Neutrophil (primary cell): ENCODE measurements around the gene LDB2.

Source experiments
- H3K27ac ChIP-seq: fragments of 200-600 bp; sonication (generic); 2 replicates; pipeline ENCODE4 v1.5.1; 2016; ENCODE audit warnings: mild to moderate bottlenecking, moderate library complexity
- H3K27me3 ChIP-seq: fragments of 200-600 bp; sonication (generic); 2 replicates; pipeline ENCODE4 v1.6.0; 2016; ENCODE audit warnings: mild to moderate bottlenecking
- H3K36me3 ChIP-seq: fragments of 200-600 bp; sonication (generic); 2 replicates; pipeline ENCODE4 v1.5.1; 2017
- H3K4me1 ChIP-seq, 2 experiments: fragments of 200-600 bp in 1 of 2; sonication (generic) in 1 of 2; 1 replicate in 1 of 2; 2 replicates in 1 of 2; pipeline versions ENCODE4 v1.5.1 to v1.6.1; 2013 to 2016; ENCODE audit warnings: low read depth in 1 of 2, low read length in 1 of 2, mild to moderate bottlenecking in 1 of 2, moderate library complexity in 1 of 2; ENCODE audit not compliant: control insufficient read depth in 1 of 2, insufficient read depth in 1 of 2
- H3K4me3 ChIP-seq, 2 experiments: fragments of 200-600 bp in 1 of 2; sonication (generic) in 1 of 2; 1 replicate in 1 of 2; 2 replicates in 1 of 2; pipeline ENCODE4 v1.5.1; 2013 to 2016; ENCODE audit warnings: low read depth in 1 of 2, low read length in 1 of 2, mild to moderate bottlenecking in 1 of 2, moderate library complexity in 1 of 2
- H3K9me3 ChIP-seq: fragments of 200-600 bp; sonication (generic); 2 replicates; pipeline ENCODE4 v1.5.1; 2016
- TF ChIP-seq, protein P1 (sequence below): fragments of 200-600 bp; sonication (generic); IDR thresholded peaks from 2 replicates; pipeline ENCODE4 v1.5.1; 2016; ENCODE audit warnings: antibody characterized with exemption

The LDB2 gene

DNA sequence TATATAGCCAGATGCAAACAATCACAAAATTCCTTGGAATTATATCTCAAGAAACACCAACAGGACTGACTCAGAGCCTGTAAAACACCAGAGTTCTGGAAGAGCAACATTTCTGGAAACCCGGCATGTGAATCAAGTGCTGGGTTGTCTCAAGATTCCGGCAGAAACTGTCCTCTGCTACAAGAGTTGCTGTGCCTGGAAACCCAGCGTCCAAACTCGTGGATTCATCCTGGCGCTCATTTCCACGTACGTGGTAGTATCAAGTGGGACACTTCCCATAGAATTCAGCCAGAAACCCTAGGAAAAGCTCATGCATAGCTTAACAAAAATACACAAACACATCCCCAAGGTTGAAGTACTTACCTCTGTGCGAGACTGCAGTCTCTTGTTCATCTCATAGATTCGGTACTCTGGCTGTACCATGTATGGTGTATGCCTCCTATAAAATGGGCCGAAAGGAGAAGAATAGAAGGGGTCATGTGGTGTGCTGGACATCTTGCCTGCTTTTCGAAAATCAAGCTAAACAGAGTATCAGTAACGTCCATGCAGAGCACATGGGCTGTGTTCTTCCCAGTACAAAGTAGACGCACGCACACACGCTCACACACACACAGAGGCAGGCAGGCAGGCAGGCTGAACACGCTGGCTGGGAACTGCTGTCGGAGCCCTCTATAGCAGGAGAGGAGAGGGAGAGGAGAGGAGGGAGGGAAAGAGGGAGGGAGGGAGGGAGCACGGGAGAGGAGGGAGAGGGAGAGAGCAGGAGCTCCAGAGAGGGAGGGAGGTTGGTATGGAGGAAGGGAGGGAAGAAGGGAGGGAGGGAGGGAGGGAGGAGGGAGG, at the start of gene LDB2:
TSS of gene LDB2 (minus strand) at position 655 of the 837 bp plus-strand sequence.
- Histone ChIP-seq H3K4me1 (no peaks in the 10 kb centered on the region), H3K27ac (no peak within 1 kb of the TSS), H3K36me3 (no peaks in the 10 kb centered on the region), H3K27me3 (peaks cover 42% of the 10 kb centered on the region), H3K4me3 (no peak within 1 kb of the TSS), H3K9me3 (no peaks in the 10 kb centered on the region)
- TF ChIP-seq, protein P1, sequence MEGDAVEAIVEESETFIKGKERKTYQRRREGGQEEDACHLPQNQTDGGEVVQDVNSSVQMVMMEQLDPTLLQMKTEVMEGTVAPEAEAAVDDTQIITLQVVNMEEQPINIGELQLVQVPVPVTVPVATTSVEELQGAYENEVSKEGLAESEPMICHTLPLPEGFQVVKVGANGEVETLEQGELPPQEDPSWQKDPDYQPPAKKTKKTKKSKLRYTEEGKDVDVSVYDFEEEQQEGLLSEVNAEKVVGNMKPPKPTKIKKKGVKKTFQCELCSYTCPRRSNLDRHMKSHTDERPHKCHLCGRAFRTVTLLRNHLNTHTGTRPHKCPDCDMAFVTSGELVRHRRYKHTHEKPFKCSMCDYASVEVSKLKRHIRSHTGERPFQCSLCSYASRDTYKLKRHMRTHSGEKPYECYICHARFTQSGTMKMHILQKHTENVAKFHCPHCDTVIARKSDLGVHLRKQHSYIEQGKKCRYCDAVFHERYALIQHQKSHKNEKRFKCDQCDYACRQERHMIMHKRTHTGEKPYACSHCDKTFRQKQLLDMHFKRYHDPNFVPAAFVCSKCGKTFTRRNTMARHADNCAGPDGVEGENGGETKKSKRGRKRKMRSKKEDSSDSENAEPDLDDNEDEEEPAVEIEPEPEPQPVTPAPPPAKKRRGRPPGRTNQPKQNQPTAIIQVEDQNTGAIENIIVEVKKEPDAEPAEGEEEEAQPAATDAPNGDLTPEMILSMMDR: no peak

DNA sequence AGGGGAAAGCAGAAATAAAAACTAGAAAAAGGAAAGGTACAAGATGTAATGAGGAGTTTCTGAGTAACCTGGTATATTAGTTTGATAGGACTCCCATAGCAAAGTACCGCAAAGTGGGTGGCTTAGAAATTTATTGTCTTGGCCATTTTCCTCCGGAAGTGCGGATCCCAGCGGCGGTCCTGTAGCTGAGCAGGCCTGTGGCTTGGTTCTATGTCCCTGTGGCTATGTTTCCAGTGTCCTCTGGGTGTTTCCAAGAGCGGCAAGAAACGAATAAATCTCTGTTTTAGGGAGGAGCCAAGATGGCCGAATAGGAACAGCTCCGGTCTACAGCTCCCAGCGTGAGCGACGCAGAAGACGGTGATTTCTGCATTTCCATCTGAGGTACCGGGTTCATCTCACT, 44.0 kb upstream of the LDB2 start:
- H3K36me3 ChIP-seq: no peaks in the 10 kb centered on the region
- TF ChIP-seq, protein P1: no peak
- H3K4me1 ChIP-seq: no peaks in the 10 kb centered on the region
- H3K9me3 ChIP-seq: no peaks in the 10 kb centered on the region
- no peaks in the 10 kb centered on the region for H3K27me3 ChIP-seq
- H3K4me3 ChIP-seq: no peak overlapping the region
- no peak overlapping the region for H3K27ac ChIP-seq

DNA sequence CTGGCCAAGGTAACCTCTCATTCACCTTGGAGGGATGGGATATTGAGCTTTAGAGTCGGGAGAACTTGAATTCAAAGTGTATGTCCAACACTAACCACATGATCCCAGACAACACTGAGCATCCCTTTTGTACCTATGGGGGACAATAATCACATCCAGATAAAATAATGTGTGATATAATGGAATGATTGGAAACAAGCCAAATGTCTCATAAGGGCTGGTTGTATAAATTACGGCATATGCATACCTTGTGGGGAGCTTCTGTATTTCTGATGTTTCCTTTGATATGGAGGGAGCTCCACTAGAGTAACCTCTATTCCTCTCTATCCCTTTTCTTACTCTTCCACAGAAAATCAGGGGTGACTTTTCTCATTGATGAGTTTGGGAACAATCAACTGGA, 40.7 kb upstream of the LDB2 start:
- Histone ChIP-seq H3K4me3 (no peak overlapping the region), H3K27me3 (no peaks in the 10 kb centered on the region)
- TF ChIP-seq, protein P1: no peak

DNA sequence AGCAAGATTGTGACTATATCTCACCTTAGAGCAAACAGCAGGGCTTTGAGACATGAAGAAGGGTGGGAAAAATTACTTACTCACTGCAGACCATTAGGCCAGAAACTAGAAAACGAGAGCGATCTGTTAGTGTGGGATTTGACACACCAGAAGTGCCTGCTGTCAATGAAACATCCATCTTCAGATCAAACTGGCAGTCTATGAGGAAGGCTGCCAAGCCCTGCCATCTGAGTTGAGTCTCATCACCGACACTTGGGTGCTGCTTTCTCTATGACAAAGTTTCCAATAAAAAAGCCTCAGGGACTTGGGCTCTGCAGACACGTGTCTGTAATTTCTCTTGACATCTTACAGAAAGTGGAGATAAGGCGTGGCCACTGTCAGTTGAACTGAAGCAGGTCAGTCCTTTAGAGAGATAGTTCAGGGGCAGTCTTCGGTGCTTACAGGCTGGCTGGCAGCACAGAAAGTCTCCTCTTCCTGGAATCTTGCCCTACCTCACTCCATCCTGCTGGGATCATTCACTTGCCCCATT, 40.1 kb upstream of the LDB2 start:
- TF ChIP-seq, protein P1: no peak
- Histone ChIP-seq H3K9me3 (no peaks in the 10 kb centered on the region), H3K36me3 (no peaks in the 10 kb centered on the region), H3K4me1 (no peaks in the 10 kb centered on the region), H3K27ac (no peak overlapping the region), H3K4me3 (no peak overlapping the region), H3K27me3 (no peaks in the 10 kb centered on the region)

More for the DNA sequence above, 40.7 kb upstream of the LDB2 start:
- H3K27ac ChIP-seq: no peak overlapping the region
- no peaks in the 10 kb centered on the region for H3K9me3 ChIP-seq
- H3K36me3 ChIP-seq: no peaks in the 10 kb centered on the region
- H3K4me1 ChIP-seq: no peaks in the 10 kb centered on the region

DNA sequence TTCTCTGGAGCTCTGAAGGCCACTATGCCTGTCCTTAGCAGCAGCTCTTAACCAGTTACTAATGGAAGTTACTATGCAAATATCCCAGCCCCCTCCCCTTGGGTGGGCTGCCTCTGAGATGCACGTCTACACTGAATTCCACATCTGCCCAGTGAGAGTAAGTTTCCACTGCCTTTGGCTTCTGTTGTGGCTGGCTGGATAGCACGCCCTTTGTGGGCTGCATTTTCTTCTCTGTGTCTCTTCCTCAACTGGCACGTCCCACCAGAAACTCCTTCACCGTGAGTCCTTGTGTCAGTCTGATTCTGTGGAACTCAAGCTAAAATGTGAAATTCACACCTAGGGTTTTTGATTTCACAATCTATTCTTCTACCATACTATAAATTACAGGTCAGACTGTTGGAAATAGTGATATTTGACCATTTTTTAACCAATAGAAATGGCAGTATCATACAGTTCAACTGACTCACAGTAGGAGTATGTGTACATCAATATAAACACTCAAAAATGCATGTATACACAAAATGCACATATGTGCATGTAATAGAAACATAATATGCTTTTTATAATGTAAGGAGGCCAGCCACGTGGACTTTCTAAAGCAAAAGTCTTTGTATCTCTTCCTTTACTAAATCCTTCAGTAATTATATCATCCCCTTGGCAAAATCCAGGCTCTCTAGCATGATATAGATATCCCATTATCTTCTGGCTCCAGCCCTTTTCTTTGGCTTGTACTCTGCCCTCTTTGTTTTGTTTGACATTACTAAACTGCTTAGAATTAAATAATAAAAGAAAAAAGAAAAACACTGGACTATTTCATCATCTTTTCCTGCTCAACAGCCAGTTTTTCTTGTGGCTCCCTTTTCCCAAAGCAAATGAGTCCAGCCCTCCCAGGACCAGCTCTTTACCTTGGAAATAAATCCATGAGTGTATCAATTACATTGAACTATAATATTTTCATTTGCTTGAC, 33.2 kb upstream of the LDB2 start:
- H3K9me3 ChIP-seq: no peaks in the 10 kb centered on the region
- H3K4me3 ChIP-seq: no peak overlapping the region

More for the DNA sequence above, 33.2 kb upstream of the LDB2 start:
- H3K27ac ChIP-seq: no peak overlapping the region
- H3K36me3 ChIP-seq: no peaks in the 10 kb centered on the region
- no peaks in the 10 kb centered on the region for H3K4me1 ChIP-seq
- TF ChIP-seq, protein P1: no peak
- no peaks in the 10 kb centered on the region for H3K27me3 ChIP-seq
